HG03196 (cell line): ENCODE measurements around the gene JPH3.

ENCODE experiments used
- ATAC-seq: cut with Tn5 transposase; IDR thresholded peaks from one replicate; pipeline ENCODE4 v1.9.1; 2021; ENCODE audit not compliant: unreplicated experiment

Gene JPH3

DNA sequence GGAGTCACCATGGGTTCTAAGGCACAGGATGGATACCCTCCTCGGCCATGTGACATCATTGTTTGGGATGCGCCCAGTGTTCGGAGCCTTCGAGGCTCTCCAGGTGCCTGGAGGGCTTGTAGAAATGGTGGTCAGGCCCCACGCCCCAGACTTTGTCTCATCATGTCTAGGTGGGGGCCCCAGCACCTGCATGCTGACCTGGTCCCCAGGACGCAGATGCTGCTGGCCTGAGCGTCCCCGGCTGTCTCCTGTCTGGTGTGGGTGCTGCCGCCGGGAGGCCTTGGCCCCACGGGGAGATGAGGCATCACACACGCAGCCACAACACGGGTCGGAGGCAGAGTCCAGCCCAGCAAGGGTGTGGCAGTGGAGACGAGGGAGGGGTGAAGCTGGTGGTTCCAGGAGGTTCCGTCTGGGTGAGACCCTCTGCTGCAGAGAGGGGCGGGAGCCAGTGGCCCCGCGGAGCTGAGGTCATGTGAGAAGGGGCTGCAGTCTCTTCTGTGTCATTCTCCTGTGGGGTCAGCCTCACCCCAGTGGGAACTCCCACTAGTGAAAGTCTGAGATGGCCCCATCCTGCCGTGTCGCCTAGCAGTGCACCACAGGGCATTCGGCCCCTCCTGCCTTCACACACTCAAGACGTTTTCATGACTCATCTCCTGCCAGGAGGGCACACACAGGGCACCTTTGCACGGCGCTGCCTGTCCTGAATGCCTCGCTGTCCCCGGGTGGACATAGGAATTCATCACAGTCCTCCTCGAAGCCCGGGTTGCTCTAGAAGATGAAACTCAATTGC is 46.6 kb downstream of the JPH3 start:
- no peak for ATAC-seq

- no peak for ATAC-seq
Observed at GRCh38 chr16:87652386-87652785, 50.1 kb downstream of the JPH3 start.

GRCh38 chr16:87652799-87653198 is 50.5 kb downstream of the JPH3 start:
- no peak for ATAC-seq

GRCh38 chr16:87653234-87653633 is 50.9 kb downstream of the JPH3 start:
- ATAC-seq: no peak

DNA sequence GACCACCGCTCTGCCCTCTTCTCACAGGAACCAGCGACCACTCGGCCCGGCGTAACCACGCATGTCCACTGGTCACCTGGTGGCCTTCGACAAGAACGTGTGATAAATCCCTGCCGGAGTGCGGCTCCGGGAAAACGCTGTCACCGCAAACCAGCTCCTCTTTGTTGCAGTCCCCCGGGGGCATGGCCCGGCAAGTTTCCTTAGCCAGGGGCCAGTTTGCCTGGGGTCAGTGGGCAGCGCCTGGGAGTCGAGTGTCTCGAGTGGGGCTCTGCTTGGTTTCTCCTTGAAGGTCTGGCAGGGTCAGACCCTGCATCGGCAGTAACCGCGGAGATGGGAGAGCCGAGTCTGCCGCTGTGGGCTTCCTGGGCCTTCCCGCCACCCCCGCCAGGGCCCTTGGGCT is 52.5 kb downstream of the JPH3 start:
- ATAC-seq: no peak

- no peak for ATAC-seq
Observed at GRCh38 chr16:87656328-87656727, 54.0 kb downstream of the JPH3 start.

DNA sequence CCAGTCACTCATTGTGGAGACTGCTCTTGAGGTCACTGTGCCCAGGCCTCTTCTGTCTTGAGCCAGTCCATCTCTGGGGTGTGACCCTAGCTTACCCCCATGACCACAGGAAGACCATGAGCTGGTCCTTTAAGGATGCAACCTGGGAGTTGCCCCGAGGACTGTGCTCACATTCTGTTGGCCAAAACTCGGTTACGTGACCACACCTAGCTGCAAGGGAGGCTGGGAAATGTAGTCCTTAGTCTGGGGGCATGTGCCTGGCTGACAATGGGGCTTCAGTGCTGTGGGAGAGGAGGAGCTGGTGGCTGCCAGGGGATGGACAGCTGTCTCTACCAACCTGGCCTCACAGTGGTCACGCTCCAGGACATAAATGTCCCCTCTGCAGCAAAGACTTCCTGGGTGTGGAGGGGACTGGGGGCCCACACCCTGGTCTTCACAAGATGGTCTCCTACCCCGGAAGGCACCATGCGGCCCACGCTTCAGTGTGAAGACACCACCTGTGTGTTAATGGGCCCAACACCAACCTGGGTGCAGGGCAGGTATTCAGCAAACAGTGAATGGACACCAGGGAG is 55.4 kb downstream of the JPH3 start:
- ATAC-seq: no peak

DNA sequence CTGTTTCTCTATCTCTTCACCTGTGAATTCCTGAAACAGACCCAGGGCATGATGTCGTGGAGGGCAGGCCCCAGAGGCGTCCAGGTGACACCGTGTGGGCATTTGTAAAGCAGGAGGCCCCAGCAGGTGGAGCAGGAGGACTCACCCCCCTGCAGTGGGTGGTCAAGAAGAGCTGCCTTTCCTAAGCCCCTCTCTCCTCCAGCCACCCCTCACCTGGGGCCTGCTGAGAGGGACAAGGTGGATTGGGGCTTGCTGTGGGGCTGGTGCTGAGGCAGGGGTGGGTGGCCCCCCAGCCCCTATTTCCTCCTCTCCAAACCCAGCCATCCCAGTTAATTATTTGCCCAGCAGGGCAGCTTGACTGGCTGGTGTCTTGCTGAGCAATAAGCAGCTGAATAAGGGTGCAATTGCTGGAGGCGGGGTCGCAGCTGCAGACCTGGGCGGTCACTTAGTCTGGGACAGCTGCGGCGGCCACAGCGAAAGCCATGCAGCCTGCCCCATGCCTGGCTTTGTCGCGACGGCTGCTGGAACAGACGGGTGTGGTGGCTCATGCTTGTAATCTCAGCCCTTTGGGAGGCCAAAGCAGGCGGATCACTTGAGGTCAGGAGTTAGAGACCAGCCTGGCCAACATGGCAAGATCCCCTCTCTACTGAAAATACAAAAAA is 56.4 kb downstream of the JPH3 start:
- ATAC-seq: no peak

GRCh38 chr16:87661561-87661960 is 59.3 kb downstream of the JPH3 start:
- no peak for ATAC-seq

DNA sequence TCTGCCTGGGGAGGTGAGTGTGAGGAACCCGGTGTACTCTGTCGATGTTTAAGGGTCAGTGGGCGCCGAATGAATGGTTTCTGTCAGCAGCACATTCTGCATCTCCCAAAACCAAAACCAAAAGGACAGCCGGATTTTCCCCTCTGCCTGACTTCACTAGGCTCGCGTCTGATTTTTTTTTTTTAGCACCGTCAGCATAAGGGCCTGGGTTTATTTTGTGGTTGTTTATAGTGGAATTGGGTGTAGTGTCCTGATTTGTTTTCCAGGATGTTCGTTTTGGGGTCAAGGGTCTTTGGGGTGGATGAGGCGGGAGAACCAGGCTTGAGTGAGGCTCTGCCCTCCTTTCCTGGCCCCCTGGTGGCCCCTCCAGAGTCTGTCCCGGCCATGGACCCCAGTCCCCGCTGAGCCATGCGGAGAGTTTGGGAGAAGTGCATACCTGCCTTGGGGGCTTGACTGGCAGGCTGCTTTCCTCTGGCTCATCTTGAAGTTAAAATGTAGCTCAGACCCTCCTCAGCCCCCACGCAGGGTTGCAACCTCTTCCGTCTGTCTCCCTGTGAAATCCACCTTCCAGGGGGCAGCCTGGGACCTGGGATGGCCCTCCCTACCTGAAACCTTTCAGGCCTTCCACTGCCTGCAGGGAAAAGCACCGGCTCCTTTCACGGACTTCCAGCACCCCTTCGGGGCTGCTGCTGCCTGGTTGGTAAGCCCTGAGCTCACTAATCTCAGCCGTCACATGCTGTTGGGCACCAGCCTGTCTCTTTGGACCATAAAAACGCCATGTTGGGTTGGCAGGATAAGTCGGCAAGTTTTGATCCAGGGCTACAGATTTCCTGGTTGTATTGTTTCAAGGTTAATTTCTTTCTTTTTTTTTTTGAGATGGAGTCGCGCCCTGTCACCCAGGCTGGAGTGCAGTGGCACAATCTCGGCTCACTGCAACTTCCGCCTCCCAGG is 60.2 kb downstream of the JPH3 start:
- no peak for ATAC-seq

- ATAC-seq: no peak
Observed at GRCh38 chr16:87664792-87665191, 62.5 kb downstream of the JPH3 start.

GRCh38 chr16:87665193-87665592 is 62.9 kb downstream of the JPH3 start:
- ATAC-seq: no peak

GRCh38 chr16:87666919-87667318 is 64.6 kb downstream of the JPH3 start:
- no peak for ATAC-seq

GRCh38 chr16:87667443-87667842 is 65.1 kb downstream of the JPH3 start:
- no peak for ATAC-seq

DNA sequence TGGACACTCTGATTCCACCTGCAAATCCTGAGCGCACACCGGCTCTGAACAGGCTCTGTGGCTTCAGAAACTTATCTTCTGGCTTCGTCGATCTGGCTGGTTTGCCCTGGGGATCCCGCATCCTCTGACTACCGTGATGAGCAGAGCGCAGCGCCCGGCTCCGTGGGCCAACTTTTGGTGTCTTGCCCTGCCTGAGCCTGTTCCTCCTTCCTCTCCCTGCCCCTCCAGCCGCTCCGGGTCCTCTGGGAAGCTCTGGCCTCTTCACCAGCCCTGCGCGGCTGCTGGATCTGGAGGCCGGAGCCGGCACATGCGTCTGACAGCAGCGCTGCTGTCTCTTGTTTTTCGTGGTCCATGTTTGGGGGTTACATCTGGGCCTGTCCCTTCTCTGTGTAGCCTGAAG is 65.6 kb downstream of the JPH3 start:
- no peak for ATAC-seq

GRCh38 chr16:87669672-87670071 is 67.4 kb downstream of the JPH3 start:
- no peak for ATAC-seq

DNA sequence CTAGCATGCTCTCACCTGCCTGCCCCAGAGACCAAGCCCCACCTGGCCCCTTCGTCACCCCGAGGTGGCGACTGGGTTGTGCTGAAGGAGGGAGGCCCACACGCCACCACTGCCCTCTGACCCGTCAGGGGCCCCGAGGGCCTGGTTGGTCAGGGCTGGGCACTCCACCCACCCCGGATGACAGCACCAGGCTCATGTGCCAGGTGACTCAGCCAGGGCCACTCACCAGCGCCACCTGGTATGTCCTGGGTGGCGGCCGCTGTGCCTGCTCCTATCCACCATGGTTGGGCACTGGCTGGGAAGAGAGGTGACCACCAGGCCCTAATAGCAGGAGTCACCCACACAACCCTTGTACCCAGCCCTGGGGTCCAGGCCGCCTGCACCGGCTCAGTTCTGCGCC is 68.9 kb downstream of the JPH3 start:
- ATAC-seq: no peak

DNA sequence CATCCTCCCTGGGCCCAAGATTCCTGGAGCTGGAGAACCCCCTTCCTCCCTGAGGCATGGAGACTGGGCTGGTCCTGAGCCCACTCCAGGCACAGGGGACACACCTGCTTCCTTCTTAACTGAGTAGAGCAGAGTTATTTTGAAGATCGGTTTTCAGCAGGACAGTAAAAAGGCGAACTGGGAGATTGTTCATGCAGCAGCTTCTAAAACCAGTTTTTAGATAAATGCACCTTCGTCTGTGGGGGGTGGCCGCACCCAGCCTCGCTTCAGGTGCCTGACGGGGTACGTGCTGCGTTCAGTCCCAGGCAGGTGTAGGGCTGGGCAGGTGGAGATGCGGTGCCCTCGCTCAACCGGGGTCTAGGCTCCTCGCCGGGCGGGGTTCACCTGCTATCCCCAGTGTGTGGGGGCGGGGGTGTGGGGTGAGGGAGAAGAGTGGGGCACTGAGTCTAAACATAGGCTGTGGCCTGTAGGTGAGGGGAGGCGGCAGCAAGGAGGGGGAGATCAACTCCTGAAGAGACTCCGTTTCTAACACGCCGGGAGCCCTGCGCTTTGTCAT is 69.5 kb downstream of the JPH3 start:
- ATAC-seq: no peak

- no peak for ATAC-seq
Observed at GRCh38 chr16:87674419-87674818, 72.1 kb downstream of the JPH3 start.

- ATAC-seq: no peak
Observed at GRCh38 chr16:87675111-87675719, 72.9 kb downstream of the JPH3 start.
